ENCODE data around the gene CITED4.

Gene CITED4

DNA sequence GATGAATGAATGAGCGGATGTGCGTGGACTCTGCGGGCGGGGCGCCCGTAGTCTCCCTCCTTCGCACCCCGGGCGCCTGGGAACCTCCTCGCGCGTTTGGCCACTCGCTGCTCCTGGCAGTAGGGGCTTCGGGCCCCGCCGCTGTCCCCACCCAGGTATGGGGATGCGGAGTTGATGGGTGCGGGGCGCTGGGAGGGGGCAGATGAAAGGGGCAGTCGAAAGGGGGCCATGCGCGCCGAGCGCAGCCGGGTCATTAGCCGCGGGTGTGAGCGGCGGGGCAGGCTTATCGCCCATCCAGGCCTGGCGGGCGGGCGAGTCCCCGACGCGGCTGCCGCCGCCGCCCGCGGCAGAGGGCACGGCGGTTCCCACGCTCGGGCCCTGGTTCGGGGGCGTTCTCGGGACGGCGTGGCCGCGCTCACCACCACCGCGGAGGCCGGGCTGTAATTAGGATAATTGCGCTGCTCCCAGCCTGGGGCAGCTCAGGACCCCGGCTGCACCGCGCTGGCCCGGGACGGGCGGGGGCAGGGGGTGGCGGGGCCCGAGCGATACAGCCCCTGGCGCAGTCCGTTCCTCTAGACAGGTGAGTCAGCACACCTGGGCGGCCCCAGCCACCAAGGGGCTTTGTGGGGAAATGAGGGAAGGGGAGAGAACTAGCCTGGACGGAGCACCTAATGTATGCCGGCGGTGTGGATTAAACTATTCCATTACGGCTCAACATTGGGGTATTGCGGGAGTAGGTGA is 22.1 kb upstream of the CITED4 start:
- DNase-seq: no peak

DNA sequence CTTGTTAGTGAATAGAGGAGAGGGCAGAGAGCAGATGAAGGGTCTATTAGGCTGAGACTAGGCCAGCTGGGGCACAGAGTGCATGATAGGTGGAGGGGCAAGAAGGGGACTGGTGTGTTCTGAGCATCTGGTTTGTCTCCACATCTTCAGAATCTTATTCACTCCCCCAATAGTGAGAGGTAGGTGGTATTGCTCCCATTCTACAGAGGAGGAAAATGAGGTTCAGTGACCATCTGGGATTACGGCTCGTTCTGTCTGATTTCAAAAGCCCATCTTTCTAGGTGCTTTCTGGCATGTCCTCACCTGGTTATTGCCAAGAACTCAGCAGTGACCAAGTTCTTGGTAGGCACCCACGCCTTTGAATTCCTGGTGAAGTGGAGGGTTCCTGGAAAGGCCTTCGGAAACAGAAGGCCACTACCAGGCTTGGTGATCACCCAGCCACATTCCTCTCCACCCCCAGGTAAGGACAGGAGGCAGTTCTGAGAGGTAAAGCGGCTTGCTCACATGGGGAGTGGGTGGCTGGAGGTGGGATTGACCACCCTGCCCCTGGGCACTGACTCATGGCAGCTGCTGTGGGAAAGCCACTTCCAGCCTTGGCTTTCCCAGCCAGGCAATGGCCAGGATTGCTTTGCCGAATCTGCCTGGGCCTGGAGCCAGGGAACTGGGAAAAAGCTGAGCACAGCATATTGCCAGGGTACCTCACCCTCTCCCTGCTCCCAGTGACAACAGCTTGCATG is 18.8 kb upstream of the CITED4 start:
- DNase-seq: no peak

DNA sequence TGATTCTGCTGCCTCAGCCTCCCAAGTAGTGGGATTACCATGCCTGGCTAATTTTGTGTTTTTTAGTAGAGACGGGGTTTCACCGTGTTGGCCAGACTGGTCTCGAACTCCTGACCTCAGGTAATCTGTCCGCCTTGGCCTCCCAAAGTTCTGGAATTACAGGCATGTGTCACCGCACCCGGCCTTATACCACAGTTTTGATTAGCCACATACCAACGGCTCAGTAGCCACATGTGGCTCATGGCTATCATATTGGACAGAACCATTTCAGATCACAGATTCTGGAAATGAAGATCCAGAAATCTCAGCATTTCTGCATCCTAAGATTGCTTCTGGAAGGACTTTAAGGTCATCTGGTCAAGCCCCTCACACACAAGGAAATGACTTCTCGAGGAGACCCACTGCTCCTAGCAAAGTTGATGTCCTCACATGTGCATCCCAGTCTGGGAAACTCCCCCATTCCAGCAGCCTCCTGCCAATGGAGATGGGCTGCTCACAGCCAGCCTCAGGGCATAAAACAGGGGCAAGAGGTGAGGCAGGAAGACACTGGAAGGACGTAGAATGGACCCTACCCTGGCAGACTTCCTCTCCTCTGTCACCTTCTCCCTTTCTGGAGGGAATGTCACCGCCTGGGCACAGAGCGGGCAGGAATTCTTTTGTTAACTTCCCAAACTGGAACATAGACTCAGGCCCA is 17.5 kb upstream of the CITED4 start:
- no peak for DNase-seq

DNA sequence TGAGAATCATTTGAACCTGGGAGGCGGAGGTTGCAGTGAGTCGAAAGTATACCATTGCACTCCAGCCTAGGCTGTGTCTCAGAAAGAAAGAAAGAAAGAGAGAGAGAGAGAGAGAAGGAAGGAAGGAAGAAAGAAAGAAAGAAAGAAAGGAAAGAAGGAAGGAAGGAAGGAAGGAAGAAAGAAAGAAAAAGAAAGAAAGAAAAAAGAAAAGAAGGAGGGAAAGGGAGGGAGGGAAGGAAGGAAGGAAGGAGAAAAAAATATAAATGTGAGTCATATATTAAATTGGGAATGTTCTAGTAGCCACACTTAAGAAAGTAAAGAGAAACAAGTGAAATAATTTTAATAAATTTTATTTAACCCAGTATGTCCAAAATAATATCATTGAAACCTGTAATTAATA is 16.7 kb upstream of the CITED4 start:
- no peak for DNase-seq

DNA sequence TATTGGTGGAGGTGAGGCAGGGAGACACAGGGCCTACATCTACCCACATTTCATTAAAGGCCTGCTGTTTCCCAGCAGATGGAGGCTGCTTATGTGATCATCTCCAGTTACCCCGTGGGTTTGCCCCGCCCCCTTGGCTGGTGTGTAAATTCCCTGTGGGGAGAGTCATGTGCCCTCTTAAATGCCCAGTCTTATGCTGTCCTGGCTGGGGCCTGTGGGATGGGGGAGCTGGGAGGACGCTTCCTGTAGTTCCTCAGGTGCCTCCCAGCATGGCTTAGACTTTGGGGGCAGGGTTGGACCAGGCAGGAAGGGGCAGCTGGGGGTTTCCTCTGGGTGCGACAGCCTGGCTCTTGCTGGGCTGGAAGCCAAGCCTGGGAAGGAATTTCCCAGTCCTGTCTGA is 15.5 kb upstream of the CITED4 start:
- peak in 1 of 2 experiments; percentile 21 for DNase-seq

DNA sequence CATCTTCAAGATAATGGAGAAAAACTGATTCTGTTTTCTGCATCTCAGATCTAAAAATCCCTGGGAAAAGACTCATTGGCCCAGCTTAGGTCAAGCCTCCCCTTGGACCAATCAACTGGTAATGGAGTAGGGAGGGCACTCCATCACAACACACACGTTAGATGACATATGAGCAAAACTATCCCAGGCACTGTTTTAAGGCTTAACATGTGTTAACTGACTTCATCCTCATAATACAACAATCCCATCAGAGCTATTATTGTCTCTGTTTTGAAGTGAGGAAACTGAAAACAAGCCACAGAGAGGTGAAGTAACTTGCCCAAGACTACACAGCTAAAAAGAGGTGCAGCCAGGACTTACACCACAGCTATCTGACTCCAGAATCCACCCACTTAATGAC is 14.7 kb upstream of the CITED4 start:
- DNase-seq: no peak

DNA sequence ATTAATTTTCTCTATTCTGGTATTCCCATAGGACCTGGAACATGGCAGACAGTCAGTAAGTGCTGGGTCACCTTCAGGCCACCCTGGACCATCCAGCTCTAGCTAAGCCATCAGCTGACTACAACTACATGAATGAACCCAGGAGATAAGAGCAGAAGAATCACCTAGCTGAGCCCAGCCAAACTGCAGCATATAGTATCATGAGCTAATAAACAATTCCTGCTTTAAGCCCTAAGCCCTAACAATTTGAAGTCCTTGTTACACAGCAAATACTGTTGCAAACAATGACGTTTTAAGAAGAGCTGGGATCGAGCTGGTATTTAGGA is 14.2 kb upstream of the CITED4 start:
- DNase-seq: no peak

DNA sequence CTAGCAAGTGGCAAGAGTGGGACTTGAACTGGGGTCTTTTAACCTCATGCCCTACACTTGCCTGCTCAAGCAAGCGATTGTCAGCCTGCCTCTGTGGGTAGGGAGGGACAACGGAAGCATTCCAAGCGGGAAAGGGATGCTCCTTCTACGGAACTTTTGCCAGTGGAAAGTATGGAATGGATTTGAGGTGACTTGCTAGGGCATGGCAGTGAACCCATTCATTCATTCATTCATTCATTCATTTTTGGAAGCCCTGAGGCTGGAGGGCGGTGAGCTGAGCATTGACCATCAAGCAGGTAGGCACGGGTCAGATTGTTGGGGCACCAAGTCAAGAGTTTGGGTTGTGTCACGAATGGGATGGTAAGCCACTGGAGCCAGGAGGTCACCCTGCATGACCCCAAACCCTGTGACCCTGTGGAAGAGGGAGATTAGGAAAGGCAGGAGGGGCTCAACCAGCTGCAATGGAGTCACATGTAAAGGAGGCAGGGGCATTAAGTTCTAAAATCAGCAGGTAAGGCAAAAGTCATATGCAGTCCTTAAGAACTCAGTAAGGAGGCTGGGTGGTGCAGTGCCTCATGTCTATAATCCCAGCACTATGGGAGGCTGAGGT is 11.8 kb upstream of the CITED4 start:
- DNase-seq: no peak

DNA sequence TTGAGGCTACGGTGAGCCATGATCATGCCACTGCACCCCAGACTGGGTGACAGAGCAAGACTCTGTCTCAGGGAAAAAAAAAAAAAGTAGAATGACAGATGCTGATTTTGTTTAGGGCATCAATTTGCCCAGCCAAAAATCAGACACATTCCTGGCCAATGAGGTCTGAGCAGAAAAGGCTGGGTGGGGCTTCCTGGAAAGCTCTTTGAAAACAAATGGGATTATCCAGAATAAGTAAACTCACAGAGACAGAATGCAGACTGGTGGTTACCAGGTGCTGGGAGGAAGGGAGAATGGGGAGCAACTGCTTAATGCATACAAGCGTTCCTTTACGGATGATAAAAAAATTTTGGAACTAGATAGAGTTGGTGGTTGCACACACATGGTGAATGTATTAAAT is 10.1 kb upstream of the CITED4 start:
- DNase-seq: no peak

DNA sequence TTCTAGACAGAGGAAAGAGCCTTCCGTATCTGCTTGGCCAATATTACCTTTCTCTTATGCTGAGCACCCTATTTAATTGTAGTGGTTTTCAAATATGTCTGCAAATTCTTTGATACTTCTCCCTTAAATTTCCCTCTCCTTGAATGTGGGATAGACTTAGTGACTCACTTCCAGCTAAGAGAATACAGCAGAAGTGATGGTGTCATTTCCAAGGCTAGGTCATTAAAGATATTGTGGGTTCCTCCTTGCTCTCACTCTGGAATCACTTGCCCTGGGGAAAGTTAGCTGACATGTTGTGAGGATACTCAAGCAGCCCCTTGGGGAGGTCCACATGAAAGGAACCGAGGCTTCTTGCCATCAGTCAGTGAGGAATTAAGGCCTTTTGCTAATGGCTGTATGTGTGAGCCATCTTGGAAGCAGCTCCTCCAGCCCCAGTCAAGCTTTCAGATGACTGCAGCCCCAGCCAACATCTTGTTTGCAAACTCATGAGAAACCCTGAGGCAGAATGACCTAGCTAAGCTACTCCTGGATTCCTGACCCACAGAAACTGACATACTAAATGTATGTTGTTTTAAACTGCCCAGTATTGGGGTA is 8.1 kb upstream of the CITED4 start:
- no peak for DNase-seq

DNA sequence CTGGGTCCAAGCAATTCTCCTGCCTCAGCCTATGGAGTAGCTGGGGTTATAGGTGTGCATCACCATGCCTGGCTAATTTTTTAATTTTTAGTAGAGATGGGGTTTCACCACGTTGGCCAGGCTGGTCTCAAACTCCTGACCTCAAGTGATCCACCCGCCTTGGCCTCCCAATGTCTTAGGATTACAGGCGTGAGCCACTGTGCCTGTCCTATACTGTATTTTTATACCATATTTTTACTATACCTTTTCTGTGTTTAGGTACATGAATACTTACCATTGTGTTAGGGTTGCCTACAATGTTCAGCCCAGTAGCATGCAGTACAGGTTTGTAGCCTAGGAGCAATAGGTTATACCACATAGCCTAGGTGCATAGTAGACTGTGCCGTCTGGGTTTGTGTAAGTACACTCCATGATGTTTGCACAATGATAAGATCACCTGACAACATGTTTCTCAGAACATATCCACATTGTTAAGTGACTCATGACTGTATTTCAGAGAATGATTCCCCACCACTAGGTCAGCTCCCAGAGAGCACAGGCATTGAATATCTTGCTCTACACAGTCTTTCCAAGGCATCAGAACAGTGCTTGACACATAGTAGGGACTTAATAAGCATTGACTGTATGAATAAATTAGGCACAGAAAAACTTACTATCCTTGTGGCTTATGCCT is 6.0 kb upstream of the CITED4 start:
- no peak for DNase-seq

DNA sequence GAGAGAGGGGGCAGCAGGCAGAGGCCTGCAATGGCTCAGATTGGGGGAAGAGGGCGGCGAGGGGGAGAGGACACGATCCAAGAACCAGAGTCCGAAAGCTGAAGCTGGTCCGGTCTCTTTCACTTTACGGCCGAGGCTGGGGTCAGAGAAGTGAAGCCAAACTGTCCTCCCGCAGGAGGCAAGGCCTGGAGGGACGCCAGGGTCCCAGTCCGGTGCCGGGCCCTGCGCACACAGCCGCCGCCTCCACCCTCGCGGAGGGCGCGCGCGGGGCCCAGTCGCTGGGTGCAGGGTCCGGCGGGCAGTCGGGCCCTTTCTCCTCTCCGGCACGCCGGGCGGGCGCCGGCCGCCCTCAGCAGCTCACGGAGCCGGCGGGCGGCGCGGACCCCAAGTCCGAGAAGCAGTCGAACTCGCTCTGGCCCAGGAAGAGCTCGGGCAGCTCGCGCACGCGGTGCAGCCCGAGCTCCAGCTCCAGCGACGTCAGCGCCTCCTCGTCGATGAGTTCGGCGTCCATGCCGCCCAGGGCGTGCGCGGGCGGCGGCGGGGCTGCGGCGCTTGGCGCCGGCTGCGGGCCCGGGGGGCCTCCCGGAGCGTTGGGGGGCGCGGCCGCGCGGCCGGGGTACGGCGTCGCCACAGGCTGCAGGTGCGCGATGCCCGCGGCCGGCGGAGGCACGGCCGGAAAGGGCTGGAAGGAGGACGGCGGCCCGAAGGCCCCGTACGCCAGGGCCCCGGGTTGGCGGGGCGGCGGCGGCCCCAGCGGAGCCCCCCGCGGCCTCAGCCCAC is 749 bp downstream of the CITED4 start:
- no peak for DNase-seq

DNA sequence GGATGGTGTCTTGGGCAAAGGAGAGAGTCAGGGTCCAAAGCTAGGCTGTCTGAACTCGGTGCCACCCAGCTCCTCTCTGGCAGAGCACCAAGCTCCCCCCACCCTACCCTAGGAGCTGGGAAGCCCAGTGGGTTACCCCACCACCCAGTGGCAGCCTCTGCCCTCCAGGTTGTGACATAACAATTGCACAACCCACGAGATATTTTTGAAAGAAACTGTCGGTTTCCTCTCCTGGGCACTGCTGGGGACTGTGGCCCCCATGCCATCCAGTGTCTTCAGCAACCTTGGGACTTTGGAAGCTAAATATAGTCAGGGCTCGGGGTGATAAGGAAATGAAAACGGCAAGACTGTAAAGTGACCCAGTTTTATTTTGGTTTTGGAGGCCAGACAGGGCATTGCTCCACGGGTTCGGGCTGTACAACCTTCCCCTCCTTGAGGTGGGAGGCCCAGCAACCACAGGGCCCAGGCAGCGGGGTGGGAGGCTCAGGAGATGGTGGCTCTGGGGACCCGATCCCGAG is 1.4 kb downstream of the CITED4 start:
- no peak for DNase-seq

DNA sequence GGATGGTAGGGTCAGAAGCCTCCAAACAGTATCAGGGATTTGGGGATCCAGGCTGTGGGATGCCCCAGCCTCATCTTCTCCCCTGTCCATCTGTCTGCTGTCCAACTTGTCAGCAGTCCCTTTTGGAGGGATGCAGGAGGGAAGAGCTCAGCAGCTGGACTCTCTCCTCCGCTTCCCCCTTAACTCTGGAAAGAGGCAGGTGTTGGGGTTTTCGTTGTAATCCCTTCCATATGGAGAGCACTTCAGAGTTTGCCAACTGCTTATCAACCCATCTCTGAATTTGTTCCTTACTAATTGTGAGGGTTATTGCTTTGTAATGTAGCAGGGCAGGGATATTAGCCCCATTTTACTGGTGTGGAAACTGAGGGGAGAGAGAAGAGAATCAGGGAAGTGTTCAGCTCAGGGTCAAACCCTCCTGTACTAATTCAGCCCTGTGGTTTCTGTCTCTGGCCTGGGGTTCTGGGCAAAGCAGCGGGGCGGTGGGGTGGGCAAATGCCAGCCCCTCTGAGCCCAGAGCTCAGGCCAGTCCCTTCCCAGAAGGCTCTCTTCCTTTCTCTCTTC is 3.2 kb downstream of the CITED4 start:
- no peak for DNase-seq

DNA sequence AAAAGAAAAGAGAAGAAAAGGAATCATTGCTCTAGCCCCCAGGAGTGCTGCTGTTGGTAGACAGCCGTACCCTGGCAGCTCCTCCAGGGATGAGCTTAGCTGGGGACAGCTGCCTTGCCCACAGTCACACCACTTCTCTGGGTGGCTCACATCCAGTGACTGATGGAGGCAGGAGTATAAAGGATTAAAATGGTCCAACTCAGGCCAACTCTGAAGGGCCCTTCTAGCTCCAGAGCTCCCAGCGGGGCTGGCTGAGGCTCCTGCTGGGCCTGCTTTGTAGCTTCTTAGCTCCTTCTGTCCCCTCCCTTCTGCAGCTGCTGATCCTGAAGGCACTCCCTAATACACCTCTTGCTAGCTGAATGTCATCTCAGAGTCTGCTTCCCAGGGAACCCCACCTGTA is 4.4 kb downstream of the CITED4 start:
- DNase-seq: no peak

DNA sequence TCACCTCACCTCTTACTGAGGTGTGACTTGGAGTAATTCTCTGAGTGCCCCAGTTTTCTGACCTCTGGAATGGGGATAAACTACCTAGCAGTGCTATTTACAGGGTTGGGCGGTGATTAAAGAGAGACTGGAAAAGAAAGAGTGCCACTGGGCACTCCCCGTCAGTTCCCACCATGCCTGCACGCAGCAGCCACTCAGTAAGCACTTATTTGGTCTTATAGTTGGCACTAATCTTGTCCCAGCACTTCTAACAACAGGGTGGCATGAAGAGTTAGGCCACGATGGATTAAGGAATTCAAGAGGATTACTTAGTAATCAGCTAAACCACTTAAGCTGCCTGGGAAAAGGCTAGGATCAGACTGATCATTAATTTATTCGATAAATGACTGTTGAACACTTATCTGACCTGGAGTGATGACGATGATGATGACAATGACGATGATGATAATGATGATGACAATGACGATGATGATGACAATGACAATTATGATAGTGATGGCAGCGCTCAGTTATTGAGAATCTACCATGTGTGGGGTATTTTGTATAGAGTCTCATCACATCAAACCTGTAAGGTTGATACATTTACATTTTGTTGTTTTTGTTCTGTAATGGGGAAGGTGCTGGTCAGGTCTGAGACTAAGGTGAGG is 5.4 kb downstream of the CITED4 start:
- DNase-seq: no peak

DNA sequence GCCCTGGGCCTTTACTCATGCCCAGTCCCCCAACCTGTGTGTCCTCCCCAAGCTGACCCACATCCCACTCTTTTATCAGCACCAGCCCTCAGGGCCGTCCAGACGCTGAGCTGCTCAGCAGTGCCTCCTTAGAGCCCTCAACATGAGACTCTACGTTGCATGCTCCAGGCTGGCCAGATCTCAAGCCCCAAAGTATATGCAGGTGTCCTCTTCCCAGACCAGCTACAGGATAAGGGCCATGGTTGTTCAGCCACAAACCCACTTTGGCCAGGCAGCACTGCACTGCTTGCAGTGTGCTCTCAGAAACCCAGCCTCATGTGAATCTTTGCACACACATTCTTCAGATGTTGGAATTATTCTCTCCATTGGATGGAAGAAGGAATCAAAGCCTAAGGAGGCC is 6.0 kb downstream of the CITED4 start:
- no peak for DNase-seq

DNA sequence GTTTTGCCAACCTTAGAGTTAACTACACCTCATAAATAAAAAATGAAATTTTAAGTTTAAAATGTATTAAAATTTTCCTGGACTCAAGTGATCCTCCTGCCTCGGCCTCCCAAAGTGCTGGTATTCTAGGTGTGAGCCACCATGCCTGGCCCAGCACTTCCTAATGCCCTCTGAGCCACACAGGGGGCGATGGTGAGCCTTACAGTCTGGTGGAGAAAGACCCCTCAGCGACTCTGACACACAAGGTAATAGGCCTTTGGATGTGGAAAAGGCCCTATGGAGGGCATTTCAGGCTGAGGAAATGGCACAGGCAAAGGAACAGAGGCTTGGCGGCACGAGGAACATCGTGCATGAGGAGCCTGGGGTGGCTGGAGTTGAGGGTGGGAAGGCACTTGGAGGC is 6.7 kb downstream of the CITED4 start:
- no peak for DNase-seq

DNA sequence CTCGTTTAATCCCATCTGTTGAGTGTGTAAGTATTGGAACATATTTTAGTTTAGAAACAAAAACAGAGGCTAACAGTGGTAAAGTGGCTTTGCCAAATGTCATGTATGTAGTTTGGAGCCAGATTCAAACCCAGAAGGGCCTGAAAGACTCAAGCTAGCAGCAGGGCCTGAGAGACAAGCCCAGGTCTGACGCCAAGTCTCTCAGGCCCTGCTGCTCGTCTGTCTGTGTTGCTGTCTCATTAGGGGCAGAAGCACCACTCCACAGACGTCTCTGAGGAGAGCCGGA is 8.3 kb downstream of the CITED4 start:
- DNase-seq: no peak

DNA sequence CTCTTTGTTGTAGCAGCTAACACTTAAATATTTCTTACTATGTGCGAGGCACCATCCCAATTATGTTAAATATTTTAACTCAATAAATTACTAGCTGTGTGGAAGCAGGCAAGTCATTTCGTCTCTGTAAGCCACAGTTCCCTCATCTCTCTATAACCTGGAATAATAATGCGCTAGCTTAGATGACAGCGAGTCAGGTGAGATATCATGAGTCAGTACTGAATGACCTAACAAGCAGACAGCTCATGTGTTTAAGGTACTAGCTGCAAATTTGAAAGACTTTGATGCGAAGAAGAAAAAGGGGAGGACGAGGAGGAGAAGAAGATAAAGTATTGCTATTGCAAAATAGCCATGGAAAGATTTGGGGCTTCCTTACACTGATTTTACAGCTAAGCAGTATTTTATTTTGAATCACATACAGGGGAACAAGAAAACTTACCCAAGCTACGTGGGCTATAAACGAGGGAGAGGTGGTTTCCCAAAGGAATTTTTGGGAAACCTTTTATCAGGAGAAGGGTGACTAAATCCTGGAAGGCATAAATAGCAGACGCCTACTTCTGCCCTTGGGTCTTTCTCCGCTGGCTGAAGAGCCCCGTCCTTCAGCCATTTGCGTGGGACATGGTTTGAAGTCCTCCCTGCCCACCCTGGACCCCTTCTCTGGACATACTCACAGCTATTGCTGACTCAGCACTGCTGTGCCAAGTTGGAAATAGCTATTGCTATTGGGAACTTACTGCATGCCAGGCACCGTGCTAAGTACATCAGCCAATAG is 8.9 kb downstream of the CITED4 start:
- DNase-seq: no peak

Data from NCI-H187 (cell line).